ENCODE results near the gene SLIT1.

GRCh38 chr10:97059006-97059871, 126.5 kb downstream of the SLIT1 start:
- TF ChIP-seq POLR2A (IDR thresholded peaks at IDR 0.05; ENCODE audit: low read depth, low read length) (no peak), POLR2AphosphoS5 (IDR thresholded peaks at IDR 0.05; ENCODE audit: low read depth, low read length) (no peak), TAF1 (IDR thresholded peaks at IDR 0.05; ENCODE audit: borderline replicate concordance, low read depth, low read length) (no peak)

All from GM12892 (cell line).